ENCODE measurements around the gene WDR70.
"Not testable (repeated sequence)": the region's sequence is repeated elsewhere in the genome, so short reads cannot be mapped to it uniquely, and the experiment has no call there.

GRCh38 chr5:37679903-37680302 is 300.8 kb downstream of the WDR70 start:
- TF ChIP-seq POLR2A, CTCF (IDR thresholded peaks at IDR 0.05): not testable (repeated sequence)
